Activated naive CD4-positive, alpha-beta T cell treated with anti-CD3 and anti-CD28 coated beads, Interleukin-2, amount 10 ng/mL, durations not matched to agents 5 hours and 36 hours (primary cell): ENCODE measurements around the gene NECAB3. TPM values are rescaled to one million over a fixed set of nuclear protein-coding genes. Genes with fewer than 3 reads are reported as not detected.

Source experiments
- total RNA-seq, 2 experiments: library from RNA; stranded (reverse); gene quantifications; one replicate each; pipeline ENCODE4 v1.2.3, GENCODE V29; 2021

The NECAB3 gene
- total RNA-seq, result 10 to 100 TPM; 51.5 to 53.6 TPM

GRCh38 chr20:33674294-33675135, at the start of gene NECAB3:
NECAB3 (minus strand) TSS chr20:33674428; CDS start chr20:33674352, 76 bp downstream.

GRCh38 chr20:33719989-33720709, 45.9 kb upstream of the NECAB3 start, which contains the start of gene PXMP4:
PXMP4 (minus strand) TSS chr20:33720310; CDS start chr20:33720207, 103 bp downstream.

GRCh38 chr20:33686100-33686983, 12.1 kb upstream of the NECAB3 start, which contains the start of gene E2F1:
E2F1 (minus strand) TSS chr20:33686385; CDS start chr20:33686264, 121 bp downstream.

GRCh38 chr20:33666293-33667244, 7.7 kb downstream of the NECAB3 start, which contains the start of gene ACTL10:
ACTL10 (plus strand) TSS chr20:33666943; CDS start chr20:33667498, 555 bp downstream.

DNA sequence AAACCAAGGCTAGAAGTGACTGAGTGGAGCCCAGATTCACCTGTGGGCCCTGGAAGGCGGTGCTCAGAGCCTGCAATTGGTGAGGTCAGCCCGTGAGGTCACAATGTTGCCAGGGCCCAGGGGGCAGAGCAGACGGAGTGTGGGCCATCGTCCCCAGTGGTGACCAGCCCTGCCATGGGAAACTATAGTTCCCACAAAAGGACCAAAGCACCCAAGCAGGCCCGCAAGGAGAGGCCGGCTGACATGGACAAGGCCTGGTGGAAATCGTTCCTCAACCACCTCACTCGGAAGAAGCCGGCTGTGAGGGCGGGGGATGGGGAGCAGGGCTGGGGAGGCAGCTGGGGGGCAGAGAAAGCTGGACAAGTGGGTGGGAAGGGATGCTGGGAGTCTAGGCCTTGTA, 12.1 kb downstream of the NECAB3 start, which contains the start of gene C20orf144:
TSS of gene C20orf144 (plus strand) at position 156 of the 400 bp plus-strand sequence. CDS start at position 175, 19 bp downstream.

Other genes starting within 250 kb of the NECAB3 start
- gene SNTA1, start 230.7 kb downstream of the NECAB3 start, total RNA-seq, result 1 to 10 TPM; 6.2 to 7.0 TPM
- gene CBFA2T2, start 184.3 kb downstream of the NECAB3 start, total RNA-seq, result 10 to 100 TPM; 17.9 to 20.5 TPM
- under 1 TPM; 0.18 to 0.22 TPM for gene C20orf144, start 12.1 kb downstream of the NECAB3 start, total RNA-seq
- gene ACTL10, start 7.5 kb downstream of the NECAB3 start, total RNA-seq, result 1 to 10 TPM; 4.9 TPM
- 10 to 100 TPM; 48.2 to 52.9 TPM for gene E2F1, start 12.0 kb upstream of the NECAB3 start, total RNA-seq
- 10 to 100 TPM; 14.4 to 16.4 TPM for gene PXMP4, start 45.9 kb upstream of the NECAB3 start, total RNA-seq
- gene ZNF341, start 57.6 kb upstream of the NECAB3 start, total RNA-seq, result 1 to 10 TPM; 4.3 to 4.4 TPM
- gene CHMP4B, start 136.9 kb upstream of the NECAB3 start, total RNA-seq, result 10 to 100 TPM; 95.0 to 96.5 TPM